Thyroid gland (tissue), 4 donors: ENCODE data around the gene PPP1R3G.

ENCODE experiments used
- POLR2A ChIP-seq, 2 donors: fragments of 450-650 bp; IDR thresholded peaks; one replicate each; pipeline ENCODE4 v1.6.1; 2017; ENCODE audit warnings: antibody characterized with exemption in 2 of 2, mild to moderate bottlenecking in 2 of 2, moderate library complexity in 1 of 2
- TF ChIP-seq, protein P1 (sequence below), 6 experiments: fragments of 200-600 bp in 3 of 6; fragments of 450-650 bp in 3 of 6; sonication (generic) in 3 of 6; IDR thresholded peaks; one replicate each; pipeline ENCODE4 v1.5.1; 2016 to 2019; ENCODE audit warnings: antibody characterized with exemption in 6 of 6, mild to moderate bottlenecking in 2 of 6, inconsistent platforms in 1 of 6, moderate library complexity in 1 of 6

DNA sequence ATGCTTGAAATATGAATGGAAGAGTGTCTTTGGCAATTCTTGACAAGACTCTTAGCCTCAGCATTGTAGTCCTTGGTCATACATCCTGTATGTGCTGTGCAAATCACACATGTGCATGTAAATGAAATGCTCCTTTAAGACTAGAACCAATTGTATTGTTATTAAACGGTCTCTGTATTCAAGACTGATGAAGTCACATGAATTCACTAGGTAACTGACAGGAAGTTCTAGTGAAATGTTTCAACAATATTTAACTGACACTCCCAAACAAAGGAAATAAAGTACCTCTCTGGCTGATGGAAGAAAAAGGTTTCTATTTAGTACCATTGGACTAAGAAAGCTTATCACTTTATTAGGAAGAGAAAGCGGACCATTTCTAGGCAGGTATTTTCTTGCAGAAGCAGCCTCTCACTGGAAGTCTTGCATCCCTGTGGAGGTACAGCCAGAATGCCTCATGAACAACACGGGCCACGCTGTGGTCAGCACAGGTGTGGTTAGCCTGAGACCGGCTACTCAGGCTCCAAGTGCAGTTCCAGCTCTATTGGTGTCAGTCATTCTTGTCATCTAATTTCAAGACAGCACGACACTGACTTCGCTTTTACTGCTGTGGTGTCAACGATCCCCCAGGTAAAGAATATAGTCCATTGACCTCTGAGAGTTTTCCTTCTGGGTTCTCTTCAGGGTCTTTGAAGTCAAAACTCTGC, 17.3 kb downstream of the PPP1R3G start:
- TF ChIP-seq, protein P1, sequence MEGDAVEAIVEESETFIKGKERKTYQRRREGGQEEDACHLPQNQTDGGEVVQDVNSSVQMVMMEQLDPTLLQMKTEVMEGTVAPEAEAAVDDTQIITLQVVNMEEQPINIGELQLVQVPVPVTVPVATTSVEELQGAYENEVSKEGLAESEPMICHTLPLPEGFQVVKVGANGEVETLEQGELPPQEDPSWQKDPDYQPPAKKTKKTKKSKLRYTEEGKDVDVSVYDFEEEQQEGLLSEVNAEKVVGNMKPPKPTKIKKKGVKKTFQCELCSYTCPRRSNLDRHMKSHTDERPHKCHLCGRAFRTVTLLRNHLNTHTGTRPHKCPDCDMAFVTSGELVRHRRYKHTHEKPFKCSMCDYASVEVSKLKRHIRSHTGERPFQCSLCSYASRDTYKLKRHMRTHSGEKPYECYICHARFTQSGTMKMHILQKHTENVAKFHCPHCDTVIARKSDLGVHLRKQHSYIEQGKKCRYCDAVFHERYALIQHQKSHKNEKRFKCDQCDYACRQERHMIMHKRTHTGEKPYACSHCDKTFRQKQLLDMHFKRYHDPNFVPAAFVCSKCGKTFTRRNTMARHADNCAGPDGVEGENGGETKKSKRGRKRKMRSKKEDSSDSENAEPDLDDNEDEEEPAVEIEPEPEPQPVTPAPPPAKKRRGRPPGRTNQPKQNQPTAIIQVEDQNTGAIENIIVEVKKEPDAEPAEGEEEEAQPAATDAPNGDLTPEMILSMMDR (IDR thresholded peaks at IDR 0.05), result no peak
- no peak for TF ChIP-seq POLR2A (IDR thresholded peaks at IDR 0.05)
